ENCODE results near the gene DSCAM.

- TF ChIP-seq, protein P1, sequence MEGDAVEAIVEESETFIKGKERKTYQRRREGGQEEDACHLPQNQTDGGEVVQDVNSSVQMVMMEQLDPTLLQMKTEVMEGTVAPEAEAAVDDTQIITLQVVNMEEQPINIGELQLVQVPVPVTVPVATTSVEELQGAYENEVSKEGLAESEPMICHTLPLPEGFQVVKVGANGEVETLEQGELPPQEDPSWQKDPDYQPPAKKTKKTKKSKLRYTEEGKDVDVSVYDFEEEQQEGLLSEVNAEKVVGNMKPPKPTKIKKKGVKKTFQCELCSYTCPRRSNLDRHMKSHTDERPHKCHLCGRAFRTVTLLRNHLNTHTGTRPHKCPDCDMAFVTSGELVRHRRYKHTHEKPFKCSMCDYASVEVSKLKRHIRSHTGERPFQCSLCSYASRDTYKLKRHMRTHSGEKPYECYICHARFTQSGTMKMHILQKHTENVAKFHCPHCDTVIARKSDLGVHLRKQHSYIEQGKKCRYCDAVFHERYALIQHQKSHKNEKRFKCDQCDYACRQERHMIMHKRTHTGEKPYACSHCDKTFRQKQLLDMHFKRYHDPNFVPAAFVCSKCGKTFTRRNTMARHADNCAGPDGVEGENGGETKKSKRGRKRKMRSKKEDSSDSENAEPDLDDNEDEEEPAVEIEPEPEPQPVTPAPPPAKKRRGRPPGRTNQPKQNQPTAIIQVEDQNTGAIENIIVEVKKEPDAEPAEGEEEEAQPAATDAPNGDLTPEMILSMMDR (IDR thresholded peaks at IDR 0.05), result no peak
- TF ChIP-seq POLR2A (IDR thresholded peaks at IDR 0.05), result no peak
Measured at GRCh38 chr21:40555021-40555528, 291.9 kb downstream of the DSCAM start.
